ENCODE measurements around the gene CALHM1. TPM values are rescaled to one million over a fixed set of nuclear protein-coding genes. Genes with fewer than 3 reads are reported as not detected.
A peak's percentile ranks its signal among the peaks of the same experiment; 100 is the strongest.

The CALHM1 gene
- total and polyA plus RNA-seq, 10 donors, result 0.04 to 0.52 (median 0.10) TPM; not detected in 7

DNA sequence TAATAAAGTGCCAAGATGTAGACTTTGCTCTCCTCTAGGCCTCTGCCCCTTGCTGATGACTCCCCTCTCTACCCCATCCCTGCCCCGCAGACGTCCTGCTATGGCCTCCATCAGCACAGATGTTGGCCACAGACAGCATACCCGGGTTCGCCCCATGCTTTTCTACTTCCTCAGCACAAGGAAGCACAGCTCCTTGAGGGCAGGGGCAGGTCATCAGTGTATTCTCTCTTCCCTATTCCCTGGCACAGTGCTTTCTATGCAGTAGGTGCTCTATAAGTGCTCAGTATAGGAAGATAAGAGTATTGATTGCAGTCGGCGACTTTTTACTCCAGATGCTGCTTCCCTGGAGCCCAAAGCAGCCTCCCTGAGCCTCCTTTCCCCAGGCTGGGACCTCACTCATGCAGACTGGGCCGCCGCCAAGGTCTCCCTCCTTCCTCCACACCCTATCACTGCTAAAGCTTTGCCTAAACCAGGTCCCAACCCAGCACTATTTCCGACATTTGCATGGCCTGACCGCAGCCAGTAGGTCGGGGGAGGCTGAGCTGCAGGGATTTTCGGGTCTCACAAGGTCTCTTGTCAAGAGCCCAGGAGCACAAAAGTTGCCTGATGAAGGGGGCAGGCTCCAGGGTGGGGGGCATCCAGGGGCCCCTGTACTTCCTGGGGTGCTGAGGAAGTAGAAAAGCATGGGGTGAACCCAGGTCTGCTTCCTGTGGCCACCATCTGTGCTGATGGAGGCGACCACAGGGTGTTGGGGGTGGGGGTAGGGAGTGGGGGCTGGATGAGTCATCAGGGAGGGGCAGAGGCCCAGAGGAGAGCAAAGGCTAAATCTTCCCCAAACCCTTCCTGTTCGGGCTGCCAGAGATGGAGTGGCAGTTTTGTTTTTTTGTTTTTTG is 12.3 kb upstream of the CALHM1 start:
- Histone ChIP-seq H3K9me3 (no peaks in the 10 kb centered on the region), H3K27ac (peak overlapping the region; percentile 32 to 90 (median 73)), H3K27me3 (replicated peaks in 1 of 7) (no peaks in the 10 kb centered on the region), H3K36me3 (no peaks in the 10 kb centered on the region), H3K4me3 (peak overlapping the region in 1 of 8 donors; percentile 49), H3K4me1 (peaks cover 16 to 64% (median 46%) of the 10 kb centered on the region in 6 donors)
- TF ChIP-seq POLR2AphosphoS5 (IDR thresholded peaks at IDR 0.05) (peak; percentile 12 to 68 (median 53)), POLR2A (IDR thresholded peaks at IDR 0.05) (no peak)
- TF ChIP-seq, protein P1, sequence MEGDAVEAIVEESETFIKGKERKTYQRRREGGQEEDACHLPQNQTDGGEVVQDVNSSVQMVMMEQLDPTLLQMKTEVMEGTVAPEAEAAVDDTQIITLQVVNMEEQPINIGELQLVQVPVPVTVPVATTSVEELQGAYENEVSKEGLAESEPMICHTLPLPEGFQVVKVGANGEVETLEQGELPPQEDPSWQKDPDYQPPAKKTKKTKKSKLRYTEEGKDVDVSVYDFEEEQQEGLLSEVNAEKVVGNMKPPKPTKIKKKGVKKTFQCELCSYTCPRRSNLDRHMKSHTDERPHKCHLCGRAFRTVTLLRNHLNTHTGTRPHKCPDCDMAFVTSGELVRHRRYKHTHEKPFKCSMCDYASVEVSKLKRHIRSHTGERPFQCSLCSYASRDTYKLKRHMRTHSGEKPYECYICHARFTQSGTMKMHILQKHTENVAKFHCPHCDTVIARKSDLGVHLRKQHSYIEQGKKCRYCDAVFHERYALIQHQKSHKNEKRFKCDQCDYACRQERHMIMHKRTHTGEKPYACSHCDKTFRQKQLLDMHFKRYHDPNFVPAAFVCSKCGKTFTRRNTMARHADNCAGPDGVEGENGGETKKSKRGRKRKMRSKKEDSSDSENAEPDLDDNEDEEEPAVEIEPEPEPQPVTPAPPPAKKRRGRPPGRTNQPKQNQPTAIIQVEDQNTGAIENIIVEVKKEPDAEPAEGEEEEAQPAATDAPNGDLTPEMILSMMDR (IDR thresholded peaks at IDR 0.05 in 8 of 11, conservative IDR thresholded peaks at IDR 0.05 in 3 of 11), result no peak
- peak; percentile 90 for DNase-seq
- 16 to 48% (median 30%) methylated on average over 13 to 14 of the region's 14 CpGs for WGBS, 5 donors
- intact Hi-C loops (cut with DNase I; ENCODE audit: low total_unique reads), result no loop called here

DNA sequence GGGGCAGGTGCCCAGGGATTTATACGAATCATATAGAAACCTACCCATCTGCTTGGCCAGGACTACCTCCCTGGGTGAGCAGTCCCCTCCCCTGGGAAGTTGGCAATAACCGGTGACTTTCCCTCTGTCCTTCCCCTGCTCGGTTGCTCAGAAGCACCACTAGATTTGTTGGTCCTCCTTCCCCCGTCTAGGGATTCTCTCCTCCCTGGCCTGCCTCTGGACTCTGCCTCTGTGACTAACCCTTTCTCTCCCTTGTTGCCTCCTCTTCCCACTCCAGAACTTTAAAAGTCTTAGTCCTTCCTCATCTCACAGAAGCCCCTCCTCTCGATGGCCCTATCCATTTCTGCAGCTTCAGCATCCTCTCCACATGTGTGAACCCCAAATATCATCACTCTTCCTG is 10.5 kb upstream of the CALHM1 start:
- intact Hi-C loops (cut with DNase I; ENCODE audit: low total_unique reads), result no loop called here
- 64 to 79% (median 71%) methylated on average over 5 of the region's 5 CpGs for WGBS, 5 donors
- Histone ChIP-seq H3K27me3 (replicated peaks in 1 of 7) (no peaks in the 10 kb centered on the region), H3K27ac (peak overlapping the region in 2 of 8 donors; percentile 80 to 90), H3K4me1 (peaks cover 16 to 64% (median 46%) of the 10 kb centered on the region in 6 donors), H3K36me3 (no peaks in the 10 kb centered on the region), H3K4me3 (no peak overlapping the region), H3K9me3 (no peaks in the 10 kb centered on the region)
- TF ChIP-seq, protein P1 (IDR thresholded peaks at IDR 0.05 in 8 of 11, conservative IDR thresholded peaks at IDR 0.05 in 3 of 11), result no peak
- TF ChIP-seq POLR2AphosphoS5 (IDR thresholded peaks at IDR 0.05) (no peak), POLR2A (IDR thresholded peaks at IDR 0.05) (no peak)
- DNase-seq, result no peak

- 69 to 80% (median 78%) methylated on average over 7 of the region's 7 CpGs for WGBS, 5 donors
- no peak for DNase-seq
- Histone ChIP-seq H3K4me3 (no peak overlapping the region), H3K27ac (peak overlapping the region in 4 of 8 donors; percentile 33 to 70 (median 62)), H3K27me3 (replicated peaks in 1 of 7) (no peaks in the 10 kb centered on the region), H3K4me1 (peaks cover 16 to 56% (median 39%) of the 10 kb centered on the region in 6 donors), H3K36me3 (no peaks in the 10 kb centered on the region), H3K9me3 (no peaks in the 10 kb centered on the region)
- intact Hi-C loops (cut with DNase I; ENCODE audit: low total_unique reads), result no loop called here
- TF ChIP-seq, protein P1 (IDR thresholded peaks at IDR 0.05 in 8 of 11, conservative IDR thresholded peaks at IDR 0.05 in 3 of 11), result no peak
- TF ChIP-seq POLR2AphosphoS5 (IDR thresholded peaks at IDR 0.05) (no peak), POLR2A (IDR thresholded peaks at IDR 0.05) (no peak)
These were observed 8.7 kb upstream of the CALHM1 start for GRCh38 chr10:103467406-103467805.

GRCh38 chr10:103466734-103467133 is 8.0 kb upstream of the CALHM1 start:
- Histone ChIP-seq H3K4me1 (peaks cover 9 to 49% (median 33%) of the 10 kb centered on the region in 6 donors), H3K9me3 (no peaks in the 10 kb centered on the region), H3K27me3 (replicated peaks in 1 of 7) (no peaks in the 10 kb centered on the region), H3K36me3 (no peaks in the 10 kb centered on the region), H3K27ac (peak overlapping the region in 5 of 8 donors; percentile 13 to 70 (median 58)), H3K4me3 (no peak overlapping the region)
- TF ChIP-seq POLR2A (IDR thresholded peaks at IDR 0.05) (no peak), POLR2AphosphoS5 (IDR thresholded peaks at IDR 0.05) (no peak)
- TF ChIP-seq, protein P1 (IDR thresholded peaks at IDR 0.05 in 8 of 11, conservative IDR thresholded peaks at IDR 0.05 in 3 of 11), result no peak
- DNase-seq, result no peak
- intact Hi-C loops (cut with DNase I; ENCODE audit: low total_unique reads), result no loop called here
- WGBS, 5 donors, result 75 to 91% (median 77%) methylated on average over 3 of the region's 3 CpGs

Data from spleen (tissue), 11 donors.